HS-5 (cell line): ENCODE results near the gene COL5A3.
"Not testable (repeated sequence)": the region's sequence is repeated elsewhere in the genome, so short reads cannot be mapped to it uniquely, and the experiment has no call there.

Experiments used
- DNase-seq: peaks from one replicate; pipeline ENCODE4 v3.0.0-alpha.2; 2012; ENCODE audit warnings: low read depth

COL5A3 gene

DNA sequence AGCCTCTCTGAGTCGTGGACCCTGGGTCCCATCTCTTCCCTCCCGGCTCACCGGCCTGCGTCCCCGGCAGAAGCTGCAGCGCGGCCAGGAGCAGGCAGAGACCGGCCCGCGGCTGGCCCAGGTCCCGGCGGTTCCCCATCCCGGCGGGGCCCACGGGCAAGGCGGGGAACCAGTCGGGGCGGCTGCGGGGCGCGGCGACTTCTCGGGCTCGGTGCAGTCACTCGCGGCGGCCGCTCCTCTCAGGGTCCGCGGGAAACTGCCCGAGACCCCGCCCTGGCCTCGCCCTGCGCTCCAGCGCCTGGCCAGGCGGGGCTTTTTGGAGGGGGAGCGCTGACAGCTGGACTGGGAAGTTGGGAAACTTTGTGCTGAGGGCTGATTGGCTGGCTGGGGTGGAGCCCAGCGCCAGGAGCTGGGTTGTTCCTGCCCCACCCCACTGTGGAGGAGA, at the start of gene COL5A3:
Gene COL5A3, minus strand, starts transcription at position 258 of the 445 bp plus-strand sequence. Its CDS starts 119 bp downstream, at position 139.
- no peak for DNase-seq

DNA sequence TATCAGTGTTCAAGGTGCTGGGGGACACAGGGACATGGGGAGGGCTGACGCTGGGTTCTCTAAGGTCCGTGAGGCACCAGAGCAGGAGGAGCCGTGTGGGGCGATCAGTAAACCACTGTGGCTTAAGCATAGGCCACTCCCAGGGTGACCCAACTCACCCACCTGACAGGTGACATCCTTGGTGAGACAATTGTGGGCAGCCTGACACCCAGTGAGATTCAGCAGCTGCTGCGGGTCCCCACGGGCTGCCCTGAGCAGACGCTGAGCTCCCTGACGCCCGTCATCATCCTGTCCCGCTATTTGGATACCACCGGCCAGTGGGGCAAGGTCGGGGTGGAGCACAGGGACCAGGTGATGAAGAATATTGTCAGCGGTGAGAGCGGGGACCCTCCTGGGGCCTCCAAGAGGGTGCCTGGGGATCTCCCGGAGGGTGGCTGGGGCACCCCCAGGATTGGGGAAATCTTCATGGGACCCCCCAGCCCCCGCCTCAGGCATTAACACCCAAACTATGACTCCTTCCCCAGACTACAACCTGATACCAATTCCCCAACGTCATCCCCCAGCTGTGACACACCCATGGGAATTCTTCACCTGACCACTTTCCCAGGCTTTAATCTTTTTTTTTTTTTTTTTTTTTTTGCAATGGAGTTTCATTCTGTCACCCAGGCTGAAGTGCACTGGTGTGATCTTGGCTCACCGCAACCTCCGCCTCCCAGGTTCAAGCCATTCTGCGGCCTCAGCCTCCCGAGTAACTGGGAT, 42.5 kb upstream of the COL5A3 start:
- DNase-seq: no peak

DNA sequence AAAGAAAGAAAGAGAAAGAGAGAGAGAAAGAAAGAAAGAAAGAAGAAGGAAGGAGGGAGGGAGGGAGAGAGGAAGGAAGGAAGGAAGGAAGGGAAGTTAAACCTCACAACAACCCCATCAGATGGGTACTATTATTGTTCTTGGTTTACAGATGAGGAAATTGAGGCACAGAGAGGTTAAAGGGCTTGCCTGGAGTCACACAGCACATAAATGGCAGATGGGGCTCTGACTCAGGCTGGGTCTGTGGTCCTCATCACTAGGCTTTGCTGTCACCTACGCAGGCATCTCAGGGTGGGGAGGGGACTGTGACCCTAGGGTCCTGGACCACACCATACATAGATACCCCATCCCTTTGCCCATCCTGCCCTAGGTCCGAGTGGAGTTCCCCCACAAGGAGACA, 39.3 kb upstream of the COL5A3 start:
- no peak for DNase-seq

DNA sequence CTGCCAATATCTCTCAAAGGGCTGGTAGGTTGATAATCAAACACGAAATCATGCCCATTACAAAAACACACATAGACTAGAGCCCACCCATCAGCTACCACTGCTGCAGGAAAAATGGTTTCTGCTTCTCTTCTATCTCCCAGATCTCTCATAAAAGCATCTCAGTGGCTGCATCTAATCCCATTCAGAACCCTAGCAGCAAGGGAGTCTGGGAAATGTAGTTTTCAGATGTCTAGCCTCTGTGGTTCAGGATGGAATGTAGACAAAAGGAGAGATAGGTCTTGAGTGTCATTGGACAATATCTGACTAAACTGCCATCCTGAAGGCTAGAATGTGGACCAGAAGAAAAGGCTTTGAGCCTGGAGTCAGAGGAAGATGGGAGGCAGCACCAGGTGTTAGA, 35.1 kb upstream of the COL5A3 start:
- DNase-seq: no peak

DNA sequence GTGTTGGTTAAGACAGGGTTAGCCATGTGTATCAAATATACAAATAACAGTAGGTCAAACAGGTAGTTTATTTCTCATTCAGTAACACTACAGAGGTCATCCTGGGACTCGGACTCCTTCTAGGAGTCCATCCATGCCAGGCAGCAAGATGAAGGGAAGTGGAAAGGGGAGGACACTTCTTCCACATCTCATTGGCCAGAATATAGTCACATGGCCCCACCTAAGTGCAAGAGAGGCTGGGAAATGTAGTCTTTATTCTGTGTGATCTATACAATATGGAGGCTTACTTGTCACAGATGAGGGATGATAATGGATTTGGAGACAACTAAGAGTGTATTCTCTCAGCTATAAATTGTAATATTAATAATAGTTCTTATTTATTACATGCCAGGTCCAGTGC, 34.1 kb upstream of the COL5A3 start:
- DNase-seq: no peak

DNA sequence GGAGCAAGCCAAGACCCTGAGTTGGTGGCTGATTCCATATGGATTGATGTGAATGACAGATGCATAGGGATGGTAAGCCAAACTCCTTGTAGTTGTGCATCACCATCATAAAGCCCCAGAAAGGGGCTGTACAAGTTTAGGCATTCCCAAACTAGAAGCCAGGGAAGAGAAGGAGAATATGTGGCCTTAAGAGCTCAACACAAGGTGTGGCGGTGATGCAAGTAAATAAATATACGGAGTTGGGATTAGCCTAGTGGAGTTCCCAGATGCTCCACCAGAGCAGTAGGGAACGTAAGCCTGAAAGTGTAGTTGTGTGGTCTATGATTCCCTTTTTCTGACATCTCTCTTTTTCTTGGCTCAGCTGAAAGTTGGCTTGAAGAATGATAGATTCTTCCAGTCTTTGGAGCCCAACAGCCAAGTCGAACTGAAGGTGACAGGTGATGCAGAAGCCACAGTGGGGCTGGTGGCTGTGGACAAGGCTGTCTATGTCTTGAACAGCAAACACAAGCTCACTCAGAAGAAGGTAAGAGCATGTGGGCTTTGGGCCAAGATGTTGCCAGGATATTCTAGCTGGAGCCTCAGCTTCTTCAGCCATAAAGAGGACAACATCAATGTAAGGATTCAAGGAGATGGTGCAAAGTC, 33.1 kb upstream of the COL5A3 start:
- peak; percentile 51 for DNase-seq

DNA sequence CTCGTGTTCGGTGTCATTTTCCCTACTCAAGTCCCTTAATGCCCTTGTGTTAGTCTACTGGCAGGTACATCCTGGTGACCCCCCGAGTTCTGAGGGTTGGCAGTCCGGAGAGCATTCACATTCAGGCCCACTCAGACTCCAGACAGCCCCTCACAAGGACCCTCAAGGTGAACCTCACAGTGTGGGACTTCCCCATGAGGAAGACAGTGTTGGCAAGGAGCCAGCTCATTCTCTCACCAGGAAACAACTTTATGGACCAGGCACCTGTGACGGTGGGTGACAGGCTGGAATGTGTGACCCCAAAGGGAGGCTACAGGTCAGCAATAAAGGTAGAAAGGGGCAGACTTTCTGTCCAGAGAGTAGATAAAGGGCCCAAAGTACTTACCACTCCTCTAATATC, 27.5 kb upstream of the COL5A3 start:
- no peak for DNase-seq

DNA sequence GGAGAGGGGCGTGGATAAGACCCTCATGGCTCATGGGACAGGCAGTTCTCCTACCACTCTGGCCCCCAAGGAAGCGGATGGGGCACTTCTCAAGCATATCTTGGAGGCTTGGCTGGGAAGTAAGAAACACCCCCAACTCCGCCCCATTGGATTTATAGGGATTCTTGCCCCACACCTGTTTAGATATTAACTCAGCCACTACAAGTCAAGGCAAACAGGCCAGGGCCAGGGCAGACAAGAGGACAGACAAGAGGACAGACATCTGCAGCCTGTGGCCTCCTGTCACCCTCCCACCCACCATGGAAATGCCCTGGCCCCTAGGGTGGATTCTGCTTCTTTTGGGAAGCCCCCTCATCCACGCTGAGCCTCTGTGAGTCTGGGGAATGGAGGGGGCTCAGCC, 27.1 kb upstream of the COL5A3 start:
- no peak for DNase-seq

DNA sequence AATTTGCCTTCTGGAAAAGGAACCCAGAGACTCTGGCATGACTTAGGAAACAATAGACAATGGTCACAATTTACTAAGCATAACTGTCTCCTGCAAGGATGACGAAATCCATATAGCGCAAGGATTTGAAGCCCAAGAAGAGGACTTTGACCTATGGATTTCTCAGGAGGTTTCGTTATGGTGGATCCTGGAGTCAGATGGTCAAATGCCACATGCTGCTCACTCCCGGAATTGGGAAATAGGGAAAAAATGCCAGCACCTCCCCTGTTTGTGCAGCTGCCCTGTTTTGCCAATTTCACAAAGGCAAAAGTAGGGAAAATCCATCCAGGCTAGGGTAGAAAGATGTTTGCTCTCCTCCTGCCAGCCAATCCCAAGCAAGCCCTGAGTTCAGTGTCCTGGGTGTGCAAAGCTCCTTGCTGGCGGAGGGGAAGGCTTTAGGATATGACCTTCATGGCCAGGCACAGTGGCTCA, 26.3 kb upstream of the COL5A3 start:
- no peak for DNase-seq

DNA sequence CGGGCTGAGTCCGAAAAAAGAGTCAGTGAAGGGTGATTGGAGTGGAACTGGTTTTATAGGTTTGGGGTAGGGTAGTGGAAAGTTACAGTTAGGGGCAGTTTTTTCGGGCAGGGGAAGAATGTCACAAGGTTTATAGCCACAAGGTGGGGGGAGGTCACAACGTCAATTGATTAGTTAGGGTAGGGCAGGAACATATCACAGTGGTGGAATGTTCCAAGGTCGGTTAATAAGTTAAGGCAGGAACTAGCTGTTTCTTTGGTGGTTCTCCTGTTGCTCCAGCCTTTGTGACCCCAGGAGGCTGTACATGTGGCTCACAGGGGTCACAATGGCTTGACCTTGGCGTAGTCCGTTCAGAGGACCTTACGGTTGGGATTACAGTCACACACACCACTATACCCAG, 23.3 kb upstream of the COL5A3 start:
- no peak for DNase-seq

DNA sequence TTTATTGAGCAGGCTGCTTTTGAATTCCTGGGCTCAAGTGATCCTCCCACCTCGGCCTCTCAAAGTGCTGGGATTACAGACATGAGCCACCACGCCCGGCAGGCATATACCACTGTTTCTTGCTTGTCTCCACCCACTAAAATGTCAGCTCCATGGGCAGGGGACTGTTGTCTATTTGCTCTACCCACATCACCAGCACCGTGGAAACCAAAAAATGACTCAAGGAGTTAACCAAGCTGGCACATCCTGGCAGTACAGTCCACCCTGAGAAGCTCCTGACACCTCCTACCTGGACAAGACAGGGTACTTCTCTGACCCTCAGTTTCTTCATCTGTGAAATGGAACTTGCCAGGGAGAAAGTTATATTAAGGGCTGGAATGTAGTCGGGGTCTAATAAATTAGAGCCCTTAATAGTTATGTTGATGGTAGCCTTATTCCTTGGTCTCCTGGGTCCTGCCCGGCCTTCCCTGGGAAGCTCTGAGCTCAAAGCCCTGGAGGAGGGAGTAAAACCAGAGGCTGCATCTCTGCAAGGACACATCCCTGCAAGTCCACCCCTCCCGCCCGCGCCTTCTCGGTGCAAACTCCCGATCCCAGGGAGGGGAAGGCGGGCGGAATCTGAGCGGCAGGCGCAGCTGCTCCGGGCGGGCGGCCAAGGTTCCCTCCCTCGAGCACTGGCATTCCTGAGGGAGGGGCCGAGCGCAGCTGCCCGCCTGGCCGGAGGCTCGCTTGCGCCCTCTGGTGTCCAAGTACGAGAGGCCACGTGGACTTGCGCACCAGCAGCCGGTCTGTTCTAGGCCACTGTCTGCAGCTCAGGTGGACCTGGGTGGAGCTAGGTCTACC, 17.1 kb upstream of the COL5A3 start:
- peak; percentile 81 for DNase-seq

DNA sequence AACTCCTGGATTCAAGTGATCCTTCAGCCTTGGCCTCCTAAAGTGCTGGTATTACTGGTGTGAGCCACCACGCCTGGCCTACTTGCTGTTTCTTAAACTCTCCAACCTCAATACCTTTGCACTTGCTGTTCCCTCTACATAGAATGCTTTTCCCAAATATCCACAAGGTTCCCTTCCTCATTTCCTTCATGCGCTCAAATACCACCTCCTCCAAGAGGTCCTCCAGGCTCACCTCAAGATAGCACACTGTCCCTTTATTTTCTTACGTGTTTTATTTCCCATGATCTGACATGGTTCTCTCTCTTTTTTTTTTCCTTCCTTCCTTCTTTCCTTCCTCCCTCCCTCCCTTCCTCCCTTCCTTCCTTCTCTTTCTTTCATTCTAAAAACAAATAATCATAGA, 16.4 kb upstream of the COL5A3 start:
- DNase-seq: no peak

DNA sequence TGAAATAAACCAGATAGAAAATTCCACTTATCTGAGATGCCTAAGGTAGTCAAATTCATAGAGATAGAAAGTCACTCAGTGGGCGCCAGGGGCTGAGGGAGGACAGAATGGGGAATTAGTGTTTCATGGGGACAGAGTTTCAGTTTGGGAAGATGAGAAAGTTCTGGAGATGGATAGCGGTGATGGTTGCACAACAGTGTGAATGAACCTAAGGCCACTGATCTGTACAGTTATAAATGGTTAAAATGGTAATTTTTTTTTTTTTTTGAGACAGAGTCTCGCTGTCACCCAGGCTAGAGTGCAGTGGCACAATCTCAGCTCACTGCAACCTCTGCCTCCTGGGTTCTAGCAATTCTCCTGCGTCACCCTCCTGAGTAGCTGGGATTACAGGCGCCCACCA, 12.8 kb upstream of the COL5A3 start:
- DNase-seq: not testable (repeated sequence)

DNA sequence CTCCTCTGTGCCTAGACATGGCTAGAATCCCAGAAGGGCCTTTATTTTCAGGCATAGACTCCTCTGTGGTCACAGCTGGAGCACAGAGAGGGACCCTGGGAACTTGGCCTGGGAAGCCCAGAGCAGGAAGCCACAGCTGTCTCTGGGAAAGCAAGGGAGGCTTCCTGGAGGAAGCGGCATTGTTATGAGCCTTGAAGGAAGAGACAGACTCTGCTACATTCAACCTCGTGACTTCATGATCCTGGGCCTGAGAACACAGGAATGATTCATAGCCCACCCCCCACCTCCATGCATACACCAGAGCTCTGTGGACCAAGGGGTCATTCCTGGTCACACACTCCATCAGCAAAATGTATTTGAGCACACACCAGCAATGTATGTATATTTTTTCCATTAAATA, 11.6 kb upstream of the COL5A3 start:
- no peak for DNase-seq

DNA sequence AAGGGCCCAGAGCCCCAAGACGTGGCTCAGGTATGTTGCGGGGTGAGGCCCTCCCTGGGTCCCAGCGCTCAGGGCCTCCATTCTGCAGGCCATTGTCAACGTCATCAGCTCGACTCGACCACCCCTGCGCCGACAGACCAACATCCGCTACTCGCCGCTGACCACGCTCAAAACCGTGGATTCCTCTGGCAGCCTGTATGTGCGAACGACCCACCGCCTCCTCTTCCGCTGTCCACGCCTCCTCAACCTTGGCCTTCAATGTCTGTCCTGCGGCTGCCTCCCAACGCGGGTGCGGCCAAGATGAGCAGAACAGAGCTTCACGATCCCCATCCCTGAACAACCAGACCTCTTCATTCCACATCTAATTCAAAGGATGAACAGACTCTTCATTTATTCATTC, 11.1 kb upstream of the COL5A3 start:
- no peak for DNase-seq

DNA sequence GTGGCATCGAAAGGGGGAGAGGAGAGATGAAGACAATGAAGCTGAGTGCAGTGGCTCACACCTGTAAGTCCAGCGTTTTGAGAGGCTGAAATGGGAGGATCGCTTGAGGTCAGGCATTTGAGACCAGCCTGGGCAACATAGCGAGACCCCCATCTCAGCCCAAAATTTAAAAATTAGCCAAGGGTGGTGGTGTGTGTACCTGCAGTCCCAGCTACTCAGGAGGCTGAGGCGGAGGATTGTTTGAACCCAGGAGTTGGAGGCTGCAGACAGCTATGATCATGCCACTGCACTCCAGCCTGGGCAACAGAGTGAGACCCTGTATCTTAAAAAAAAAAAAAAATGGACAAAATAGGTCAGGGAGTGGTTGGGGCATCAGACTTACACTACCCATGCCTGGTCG, 10.5 kb upstream of the COL5A3 start:
- DNase-seq: no peak

DNA sequence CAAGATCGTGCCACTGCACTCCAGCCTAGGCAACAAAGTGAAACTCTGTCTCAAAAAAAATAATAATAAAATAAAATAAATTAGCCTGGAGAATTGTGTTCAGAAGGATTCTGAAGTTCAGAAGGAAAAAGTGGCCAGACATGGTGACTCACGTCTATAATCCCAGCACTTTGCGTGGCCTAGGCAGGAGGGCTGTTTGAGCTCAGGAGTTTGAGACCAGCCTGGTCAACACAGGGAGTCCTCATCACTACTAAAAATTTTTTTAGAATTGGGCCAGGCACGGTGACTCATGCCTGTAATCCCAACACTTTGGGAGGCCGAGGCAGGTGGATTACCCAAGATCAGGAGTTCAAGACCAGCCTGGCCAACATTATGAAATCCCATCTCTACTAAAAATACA, 8.9 kb upstream of the COL5A3 start:
- no peak for DNase-seq

DNA sequence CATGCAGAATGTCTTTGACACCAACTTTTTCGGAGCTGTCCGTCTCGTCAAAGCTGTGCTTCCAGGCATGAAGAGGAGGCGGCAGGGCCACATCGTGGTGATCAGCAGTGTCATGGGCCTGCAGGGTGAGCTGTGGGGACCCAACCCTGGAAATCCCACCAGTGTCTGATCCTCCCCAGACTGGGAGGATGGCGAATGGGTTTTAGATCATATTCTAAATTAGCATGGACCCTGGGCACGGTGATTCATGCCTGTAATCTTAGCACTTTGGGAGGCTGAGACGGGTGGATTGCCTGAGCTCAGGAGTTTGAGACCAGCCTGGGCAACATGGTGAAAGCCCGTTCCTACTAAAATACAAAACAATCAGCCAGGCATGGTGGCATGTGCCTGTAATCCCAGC, 8.5 kb upstream of the COL5A3 start:
- DNase-seq: no peak

DNA sequence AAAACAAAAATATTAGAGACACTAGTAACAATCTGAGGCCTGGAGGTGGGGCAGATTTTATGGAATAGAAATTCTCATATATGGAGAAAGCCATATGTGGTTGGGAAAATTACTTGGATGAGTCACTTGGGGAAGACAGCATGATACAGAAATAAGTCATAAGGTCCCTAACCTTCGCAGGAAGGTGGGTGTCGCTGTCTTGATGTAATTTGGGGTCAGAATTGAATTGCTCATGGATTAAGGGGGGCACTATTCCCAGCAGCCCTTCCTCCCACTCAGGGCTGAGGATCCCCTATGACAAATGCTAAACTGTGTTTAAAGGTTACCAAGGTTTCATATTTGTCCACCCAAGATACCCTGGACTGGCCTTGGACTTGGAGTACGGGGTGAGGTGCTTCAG, 8.0 kb upstream of the COL5A3 start:
- peak; percentile 87 for DNase-seq

DNA sequence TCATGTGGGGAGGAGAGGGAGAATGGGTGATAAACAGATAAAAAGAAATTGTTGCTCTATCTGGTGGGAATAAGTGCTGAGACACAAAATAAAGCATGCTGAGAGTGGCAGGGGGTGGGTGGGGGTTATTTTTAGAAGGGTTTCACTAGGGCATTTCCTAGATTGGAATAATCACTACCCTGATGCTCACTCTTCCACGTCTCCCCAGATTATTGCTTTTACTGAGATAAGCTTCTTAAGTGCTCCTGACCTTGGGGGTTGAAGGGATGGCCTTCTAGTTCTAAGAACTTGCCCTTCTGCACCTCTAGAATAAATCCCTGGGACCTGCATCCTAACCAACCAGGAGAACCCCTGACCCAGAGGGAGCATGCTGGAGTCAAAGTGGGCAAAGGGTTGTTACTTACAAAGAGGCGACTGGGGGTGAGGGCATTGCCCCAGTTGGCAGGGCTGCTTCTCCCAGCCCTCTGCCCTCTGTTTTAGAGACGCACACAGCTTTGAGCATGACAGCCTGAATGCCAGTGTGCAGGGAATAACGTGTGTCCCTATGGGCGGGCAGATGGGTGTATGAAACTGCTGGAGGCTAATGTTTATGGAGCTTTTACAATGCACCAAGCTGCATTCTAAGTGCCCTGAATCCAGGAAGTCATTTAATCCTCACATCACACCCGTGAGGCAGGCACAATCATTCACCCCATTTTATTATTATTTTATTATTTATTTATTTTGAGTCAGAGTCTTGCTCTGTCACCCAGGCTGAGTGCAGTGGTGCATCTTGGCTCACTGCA, 3.7 kb upstream of the COL5A3 start:
- DNase-seq: no peak

DNA sequence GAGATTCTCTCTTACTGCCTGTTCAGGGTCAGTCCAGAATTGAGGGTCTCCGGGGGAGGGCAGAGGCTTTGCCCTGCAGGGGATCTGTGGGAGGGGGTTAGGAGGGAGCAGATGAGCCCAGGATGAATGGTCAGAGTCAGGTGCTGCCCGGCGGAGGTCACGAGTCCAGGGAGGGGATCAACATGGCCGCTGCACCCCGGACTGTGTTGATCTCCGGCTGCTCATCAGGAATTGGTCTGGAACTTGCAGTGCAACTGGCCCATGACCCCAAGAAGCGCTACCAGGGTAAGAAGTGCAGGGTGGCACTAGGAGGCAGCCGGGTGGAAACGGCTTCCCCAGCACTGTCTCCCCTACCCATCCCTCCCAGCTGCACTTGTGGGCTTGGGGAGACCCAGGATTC, 3.0 kb upstream of the COL5A3 start, which contains the start of gene RDH8:
Gene RDH8, plus strand, starts transcription at position 168 of the 400 bp plus-strand sequence. Its CDS starts 15 bp downstream, at position 183.
- no peak for DNase-seq

DNA sequence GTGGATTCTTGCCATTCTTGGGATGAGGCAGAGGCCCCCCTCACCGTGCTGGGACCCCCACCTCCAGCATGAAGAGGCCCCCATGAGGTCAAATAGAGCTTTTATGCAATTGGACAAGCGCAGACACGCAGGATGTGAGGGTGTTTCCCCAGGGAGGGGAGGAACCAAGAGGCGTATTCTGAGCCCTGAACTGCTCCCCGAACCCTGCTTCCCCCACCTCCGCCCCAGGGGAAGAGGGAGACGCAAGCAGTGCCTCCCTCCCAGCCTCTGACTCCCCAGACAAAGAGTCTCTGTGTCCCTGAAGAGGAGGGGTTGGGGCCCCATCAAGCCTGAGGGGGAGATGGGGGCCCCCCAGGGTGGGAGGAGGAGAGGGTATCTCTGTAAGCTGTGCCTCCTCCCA, 1.7 kb upstream of the COL5A3 start:
- no peak for DNase-seq
